ENCODE data around the gene MACC1.
A peak's percentile ranks its signal among the peaks of the same experiment; 100 is the strongest.
"Not testable (repeated sequence)": the region's sequence is repeated elsewhere in the genome, so short reads cannot be mapped to it uniquely, and the experiment has no call there.

MACC1 gene

DNA sequence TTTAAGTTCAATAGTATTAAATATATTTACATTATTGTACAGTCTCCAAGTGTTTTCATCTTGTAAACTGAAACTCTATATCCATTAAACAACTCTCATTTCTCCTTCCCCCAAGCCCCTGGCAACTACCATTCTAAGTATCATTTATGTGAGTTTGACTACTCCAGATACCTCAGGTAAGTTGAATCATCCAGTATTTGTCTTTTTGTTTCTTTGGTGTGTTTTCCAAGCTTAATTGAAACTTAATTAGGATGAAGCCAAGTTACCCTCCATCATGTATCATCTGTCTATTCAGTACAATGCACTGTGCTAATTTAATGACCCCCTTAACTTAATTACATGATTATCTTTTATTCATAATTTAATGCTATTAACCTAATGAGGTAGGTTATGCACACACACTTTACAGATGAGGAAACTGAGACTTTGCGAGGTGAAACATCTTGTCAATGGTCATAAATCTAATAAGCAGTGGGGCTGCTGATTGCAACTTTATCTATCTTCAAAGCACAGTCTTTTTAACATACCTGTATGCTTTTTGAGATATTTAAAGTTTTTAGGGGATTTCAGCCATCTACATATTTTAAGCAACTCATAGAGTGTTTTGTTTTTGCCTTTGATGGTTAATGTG is 663 bp downstream of the MACC1 start:
- Histone ChIP-seq H3K36me3 (ENCODE audit: control insufficient read depth, insufficient read depth, low read length) (no peaks in the 10 kb centered on the region), H3K9ac (ENCODE audit: low read depth, low read length) (no peak overlapping the region), H3K4me1 (ENCODE audit: control insufficient read depth, insufficient read depth, low read length) (peaks cover 19% of the 10 kb centered on the region), H3K27me3 (ENCODE audit: control insufficient read depth, insufficient read depth, low read length) (no peaks in the 10 kb centered on the region), H3K9me3 (ENCODE audit: control insufficient read depth, insufficient read depth, low read length) (no peaks in the 10 kb centered on the region), H3K4me3 (ENCODE audit: low read depth, low read length) (peak overlapping the region; percentile 40)

DNA sequence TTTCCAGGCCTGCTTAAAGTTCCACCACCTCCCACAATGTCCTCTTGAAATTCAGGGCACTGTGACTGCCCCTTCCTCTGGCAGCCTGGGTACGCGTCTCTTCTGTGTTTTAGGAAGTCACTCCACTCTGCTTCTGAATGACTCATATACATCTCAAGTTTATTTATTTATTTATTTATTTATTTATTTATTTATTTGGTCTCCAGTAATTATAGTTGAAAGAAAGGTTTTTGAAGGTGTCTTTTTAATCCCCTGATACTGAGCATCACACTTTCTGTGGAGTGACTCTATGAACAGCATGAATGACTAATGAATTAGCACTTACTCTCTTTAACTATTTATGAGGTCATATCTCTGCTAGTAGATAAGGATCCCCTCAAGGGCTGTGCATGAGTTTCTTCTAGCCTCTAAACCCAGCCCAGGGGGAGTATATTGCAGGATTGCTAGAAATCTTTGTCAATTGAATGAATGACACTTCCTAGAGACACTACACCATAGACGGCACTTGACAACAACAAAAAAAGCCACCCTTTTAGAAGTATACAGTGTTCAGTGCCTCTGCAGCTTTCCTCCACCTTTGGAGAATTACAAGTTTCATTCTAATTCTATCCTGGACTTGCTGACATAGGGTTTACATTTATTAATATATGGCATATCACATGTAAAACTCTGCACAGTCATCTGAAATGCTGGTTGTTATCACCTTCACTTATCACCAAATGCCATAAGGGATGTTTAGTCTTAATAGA is 2.1 kb downstream of the MACC1 start:
- Histone ChIP-seq H3K9me3 (ENCODE audit: control insufficient read depth, insufficient read depth, low read length) (no peaks in the 10 kb centered on the region), H3K9ac (ENCODE audit: low read depth, low read length) (no peak overlapping the region), H3K4me3 (ENCODE audit: low read depth, low read length) (no peak overlapping the region), H3K36me3 (ENCODE audit: control insufficient read depth, insufficient read depth, low read length) (no peaks in the 10 kb centered on the region), H3K27me3 (ENCODE audit: control insufficient read depth, insufficient read depth, low read length) (no peaks in the 10 kb centered on the region), H3K4me1 (ENCODE audit: control insufficient read depth, insufficient read depth, low read length) (peaks cover 14% of the 10 kb centered on the region)

DNA sequence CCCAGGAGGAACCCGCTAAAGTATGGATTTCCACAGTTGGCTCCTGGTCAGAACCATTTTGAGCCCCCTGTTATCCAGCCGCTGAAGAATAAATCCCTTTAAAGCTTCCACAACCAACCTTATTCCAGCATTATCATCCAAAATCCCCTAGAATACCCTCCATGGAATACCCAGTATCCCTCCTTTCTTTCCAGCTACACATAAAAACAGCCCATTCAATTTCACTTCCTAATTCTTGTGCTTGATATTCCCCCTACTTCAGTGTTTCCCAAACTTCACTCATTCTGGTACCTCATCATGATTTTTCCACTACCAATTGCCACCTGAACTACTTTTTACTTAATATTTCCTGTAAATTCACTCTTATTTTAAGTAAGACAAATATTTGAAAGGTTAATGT is 3.1 kb downstream of the MACC1 start:
- Histone ChIP-seq H3K27me3 (ENCODE audit: control insufficient read depth, insufficient read depth, low read length) (no peaks in the 10 kb centered on the region), H3K4me3 (ENCODE audit: low read depth, low read length) (no peak overlapping the region), H3K9me3 (ENCODE audit: control insufficient read depth, insufficient read depth, low read length) (peaks cover 2% of the 10 kb centered on the region), H3K4me1 (ENCODE audit: control insufficient read depth, insufficient read depth, low read length) (peaks cover 7% of the 10 kb centered on the region), H3K9ac (ENCODE audit: low read depth, low read length) (no peak overlapping the region), H3K36me3 (ENCODE audit: control insufficient read depth, insufficient read depth, low read length) (no peaks in the 10 kb centered on the region)

DNA sequence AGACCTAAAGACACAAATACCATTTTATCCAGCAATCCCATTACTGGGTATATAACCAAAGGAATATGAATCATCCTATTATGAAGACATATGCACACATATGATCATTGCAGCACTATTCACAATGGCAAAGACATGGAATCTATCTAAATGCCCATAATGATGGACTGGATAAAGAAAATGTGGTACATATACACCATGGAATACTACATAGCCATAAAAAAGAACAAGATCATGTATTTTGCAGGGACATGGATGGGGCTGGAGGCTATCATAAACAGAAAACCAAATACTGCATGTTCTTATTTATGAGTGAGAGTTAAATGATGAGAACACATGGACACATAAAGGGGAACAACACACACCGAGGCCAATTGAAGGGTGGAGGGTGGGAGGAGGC is 3.8 kb downstream of the MACC1 start:
- Histone ChIP-seq H3K4me3 (ENCODE audit: low read depth, low read length) (no peak overlapping the region), H3K9me3 (ENCODE audit: control insufficient read depth, insufficient read depth, low read length) (peaks cover 10% of the 10 kb centered on the region), H3K4me1 (ENCODE audit: control insufficient read depth, insufficient read depth, low read length) (no peaks in the 10 kb centered on the region), H3K36me3 (ENCODE audit: control insufficient read depth, insufficient read depth, low read length) (no peaks in the 10 kb centered on the region), H3K9ac (ENCODE audit: low read depth, low read length) (no peak overlapping the region), H3K27me3 (ENCODE audit: control insufficient read depth, insufficient read depth, low read length) (no peaks in the 10 kb centered on the region)

DNA sequence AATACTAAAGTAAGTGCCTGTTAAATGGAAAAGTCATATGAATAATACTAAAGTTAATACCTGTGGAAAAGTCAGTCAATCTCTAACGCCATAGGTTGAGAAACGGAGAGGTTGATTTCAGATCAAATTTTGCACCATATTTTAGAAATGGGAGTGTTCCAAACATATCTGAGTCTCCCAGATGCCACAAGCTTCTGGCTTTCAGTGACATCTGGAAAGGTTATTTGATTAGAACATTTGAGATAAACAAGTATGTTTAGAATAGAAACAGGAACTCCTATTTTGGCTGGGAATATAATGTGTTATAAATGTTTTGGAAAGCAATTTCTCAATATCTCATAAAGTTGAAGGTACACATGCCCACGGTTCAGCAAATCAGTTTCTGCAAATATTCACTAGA is 5.8 kb downstream of the MACC1 start:
- Histone ChIP-seq H3K4me1 (ENCODE audit: control insufficient read depth, insufficient read depth, low read length) (no peaks in the 10 kb centered on the region), H3K27me3 (ENCODE audit: control insufficient read depth, insufficient read depth, low read length) (no peaks in the 10 kb centered on the region), H3K4me3 (ENCODE audit: low read depth, low read length) (no peak overlapping the region), H3K36me3 (ENCODE audit: control insufficient read depth, insufficient read depth, low read length) (no peaks in the 10 kb centered on the region), H3K9me3 (ENCODE audit: control insufficient read depth, insufficient read depth, low read length) (peaks cover 10% of the 10 kb centered on the region), H3K9ac (ENCODE audit: low read depth, low read length) (no peak overlapping the region)

DNA sequence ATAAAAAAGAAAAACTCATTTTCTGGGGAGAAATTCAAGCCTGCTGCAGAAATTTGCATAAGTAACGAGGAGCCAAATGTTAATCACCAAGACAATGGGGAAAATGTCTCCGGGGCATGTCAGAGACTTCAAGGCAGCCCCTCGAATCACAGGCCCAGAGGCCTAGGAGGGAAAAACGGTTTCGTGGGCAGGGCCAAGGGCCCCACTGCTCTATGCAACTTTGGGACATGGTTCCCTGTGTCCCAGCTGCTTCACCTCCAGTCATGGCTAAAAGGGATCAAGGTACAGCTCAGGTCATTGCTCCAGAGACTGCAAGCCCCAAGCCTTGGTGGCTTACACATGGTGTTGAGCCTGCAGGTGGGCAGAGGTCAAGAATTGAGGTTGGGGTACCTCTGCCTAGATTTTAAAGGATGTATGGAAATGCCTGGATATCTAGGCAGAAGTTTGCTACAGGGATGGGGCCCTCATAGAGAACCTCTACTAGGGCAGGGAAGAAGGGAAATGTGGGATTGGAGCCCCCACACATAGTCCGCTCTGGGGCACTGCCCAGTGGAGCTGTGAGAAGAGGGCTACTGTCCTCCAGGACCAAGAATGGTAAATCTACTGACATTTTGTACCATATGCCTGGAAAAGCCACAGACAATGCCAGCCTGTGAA is 8.4 kb downstream of the MACC1 start:
- no peaks in the 10 kb centered on the region for H3K27me3 ChIP-seq (ENCODE audit: control insufficient read depth, insufficient read depth, low read length)
- no peaks in the 10 kb centered on the region for H3K36me3 ChIP-seq (ENCODE audit: control insufficient read depth, insufficient read depth, low read length)
- H3K4me3 ChIP-seq (ENCODE audit: low read depth, low read length) = no peak overlapping the region
- H3K9me3 ChIP-seq (ENCODE audit: control insufficient read depth, insufficient read depth, low read length) = peaks cover 10% of the 10 kb centered on the region
- no peak overlapping the region for H3K9ac ChIP-seq (ENCODE audit: low read depth, low read length)
- no peaks in the 10 kb centered on the region for H3K4me1 ChIP-seq (ENCODE audit: control insufficient read depth, insufficient read depth, low read length)

DNA sequence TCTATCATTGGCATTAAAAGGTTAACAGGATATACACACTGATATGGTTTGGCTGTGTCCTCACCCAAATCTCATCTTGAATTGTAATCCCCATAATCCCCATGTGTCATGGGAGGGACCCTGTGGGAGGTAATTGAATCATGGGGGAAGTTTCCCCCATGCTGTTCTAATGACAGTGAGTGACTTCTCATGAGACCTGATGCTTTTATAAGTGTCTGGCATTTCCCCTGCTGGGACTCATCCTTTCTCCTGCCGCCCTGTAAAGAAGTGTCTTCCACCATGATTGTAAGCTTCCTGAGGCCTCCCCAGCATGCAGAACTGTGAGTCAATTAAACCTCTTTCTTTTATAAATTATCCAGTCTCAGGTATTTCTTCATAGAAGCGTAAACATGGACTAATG is 9.4 kb downstream of the MACC1 start:
- not testable (repeated sequence) for H3K27me3 ChIP-seq (ENCODE audit: control insufficient read depth, insufficient read depth, low read length); H3K36me3 ChIP-seq (ENCODE audit: control insufficient read depth, insufficient read depth, low read length); H3K4me1 ChIP-seq (ENCODE audit: control insufficient read depth, insufficient read depth, low read length); H3K9ac ChIP-seq (ENCODE audit: low read depth, low read length); H3K4me3 ChIP-seq (ENCODE audit: low read depth, low read length)
- H3K9me3 ChIP-seq (ENCODE audit: control insufficient read depth, insufficient read depth, low read length) = peaks cover 10% of the 10 kb centered on the region

DNA sequence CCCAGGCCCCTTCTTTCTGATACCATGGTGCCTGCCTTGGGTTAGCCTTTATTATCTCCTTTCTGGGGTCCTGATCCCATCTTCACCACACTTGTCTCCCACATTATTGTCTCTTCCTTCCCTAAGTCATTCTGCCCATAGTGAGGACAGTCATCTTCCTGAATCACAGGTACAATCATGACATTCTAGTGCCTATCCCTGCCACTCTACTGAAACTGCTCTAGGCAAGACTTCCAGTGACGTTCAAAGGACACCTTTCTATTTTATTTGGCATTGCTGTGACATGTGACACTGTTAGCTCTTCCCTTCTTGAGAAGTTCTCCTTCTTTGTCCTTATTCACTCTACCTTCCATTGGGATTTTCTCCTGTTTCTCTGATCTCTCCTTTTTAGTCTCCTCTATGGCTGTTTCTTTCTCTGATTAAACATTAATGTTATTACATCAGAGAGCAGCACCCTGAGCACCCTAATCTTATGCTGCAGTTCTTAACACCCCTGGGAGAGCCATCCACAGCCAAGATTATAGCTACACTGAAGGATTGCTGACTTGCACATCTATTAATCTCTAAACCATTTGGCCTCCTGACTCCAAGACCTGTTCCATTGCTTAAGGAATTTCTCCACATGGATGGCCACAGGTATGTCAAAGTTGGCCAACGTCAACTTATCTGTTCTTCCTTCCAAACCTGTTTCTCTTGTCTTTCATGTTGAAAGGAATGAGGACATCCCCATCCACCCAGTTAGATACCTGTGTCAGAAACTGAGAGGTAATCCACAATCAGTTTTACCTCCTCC is 10.9 kb downstream of the MACC1 start:
- Histone ChIP-seq H3K27me3 (ENCODE audit: control insufficient read depth, insufficient read depth, low read length) (no peaks in the 10 kb centered on the region), H3K4me3 (ENCODE audit: low read depth, low read length) (no peak overlapping the region), H3K4me1 (ENCODE audit: control insufficient read depth, insufficient read depth, low read length) (peaks cover 3% of the 10 kb centered on the region), H3K9me3 (ENCODE audit: control insufficient read depth, insufficient read depth, low read length) (peaks cover 10% of the 10 kb centered on the region), H3K9ac (ENCODE audit: low read depth, low read length) (no peak overlapping the region), H3K36me3 (ENCODE audit: control insufficient read depth, insufficient read depth, low read length) (no peaks in the 10 kb centered on the region)

DNA sequence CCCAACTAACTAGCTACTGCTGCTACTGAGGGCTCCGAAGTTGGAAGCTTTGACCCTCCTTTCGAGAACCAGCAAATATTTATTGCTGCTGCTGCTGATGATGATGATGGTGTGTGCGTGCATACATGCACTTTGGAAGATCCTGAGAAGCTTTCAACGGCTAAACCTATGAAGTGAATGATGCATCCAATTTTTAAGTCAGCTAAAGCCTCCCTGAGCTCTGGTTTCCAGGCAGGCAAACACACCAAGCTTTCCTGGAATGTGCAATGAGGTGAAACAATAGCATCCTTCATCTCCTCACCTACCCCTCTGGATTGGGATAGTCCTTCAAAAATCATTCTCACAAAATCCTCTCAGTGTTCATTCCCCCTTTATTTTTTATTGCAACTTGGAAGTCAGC is 13.9 kb downstream of the MACC1 start:
- H3K4me3 ChIP-seq (ENCODE audit: low read depth, low read length) = no peak overlapping the region
- no peak overlapping the region for H3K9ac ChIP-seq (ENCODE audit: low read depth, low read length)
- peaks cover 6% of the 10 kb centered on the region for H3K4me1 ChIP-seq (ENCODE audit: control insufficient read depth, insufficient read depth, low read length)
- no peaks in the 10 kb centered on the region for H3K27me3 ChIP-seq (ENCODE audit: control insufficient read depth, insufficient read depth, low read length)
- H3K9me3 ChIP-seq (ENCODE audit: control insufficient read depth, insufficient read depth, low read length) = peaks cover under 1% of the 10 kb centered on the region
- no peaks in the 10 kb centered on the region for H3K36me3 ChIP-seq (ENCODE audit: control insufficient read depth, insufficient read depth, low read length)

DNA sequence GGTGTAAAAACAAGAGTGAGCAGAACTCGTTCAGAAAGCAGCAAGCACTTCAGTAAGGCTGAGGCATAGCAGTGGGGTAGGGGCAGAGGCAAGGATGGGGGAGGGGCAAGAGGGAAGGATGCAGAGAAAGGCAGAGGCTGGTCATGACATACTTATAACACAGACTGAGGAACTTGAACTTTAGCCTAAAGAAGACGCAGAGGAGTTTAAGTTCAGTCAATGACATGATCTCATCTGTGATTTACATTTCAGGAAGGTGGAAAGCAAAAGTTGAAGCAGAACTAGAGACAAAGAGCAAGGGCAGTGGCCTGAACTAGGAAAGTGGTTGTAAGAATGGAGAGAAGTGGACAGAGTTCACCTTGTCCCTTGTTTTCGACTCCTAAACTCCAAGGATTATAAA is 15.8 kb downstream of the MACC1 start:
- Histone ChIP-seq H3K4me1 (ENCODE audit: control insufficient read depth, insufficient read depth, low read length) (peaks cover 6% of the 10 kb centered on the region), H3K36me3 (ENCODE audit: control insufficient read depth, insufficient read depth, low read length) (no peaks in the 10 kb centered on the region), H3K27me3 (ENCODE audit: control insufficient read depth, insufficient read depth, low read length) (no peaks in the 10 kb centered on the region), H3K9me3 (ENCODE audit: control insufficient read depth, insufficient read depth, low read length) (no peaks in the 10 kb centered on the region), H3K9ac (ENCODE audit: low read depth, low read length) (no peak overlapping the region), H3K4me3 (ENCODE audit: low read depth, low read length) (no peak overlapping the region)

DNA sequence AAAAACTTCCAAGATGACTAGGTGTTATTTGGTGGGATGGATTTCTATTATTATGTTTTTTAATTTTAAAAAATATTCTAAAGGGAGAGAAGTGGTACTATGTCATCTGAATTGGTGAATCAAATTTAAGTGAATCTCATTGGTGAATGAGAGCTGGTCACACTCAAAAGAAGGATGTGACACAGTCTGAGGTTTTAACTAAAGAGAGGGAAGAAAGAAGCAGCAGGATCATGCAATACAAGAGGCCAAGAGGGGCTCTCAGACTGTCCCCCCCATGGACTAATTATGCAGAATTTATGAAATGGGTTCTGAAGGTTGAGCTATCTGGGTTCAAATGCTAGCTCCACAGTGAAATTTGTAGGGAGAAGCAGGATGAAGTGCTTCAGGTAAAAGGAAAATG is 16.2 kb downstream of the MACC1 start:
- H3K9me3 ChIP-seq (ENCODE audit: control insufficient read depth, insufficient read depth, low read length) = no peaks in the 10 kb centered on the region
- no peak overlapping the region for H3K9ac ChIP-seq (ENCODE audit: low read depth, low read length)
- peaks cover 6% of the 10 kb centered on the region for H3K4me1 ChIP-seq (ENCODE audit: control insufficient read depth, insufficient read depth, low read length)
- no peaks in the 10 kb centered on the region for H3K27me3 ChIP-seq (ENCODE audit: control insufficient read depth, insufficient read depth, low read length)
- H3K36me3 ChIP-seq (ENCODE audit: control insufficient read depth, insufficient read depth, low read length) = no peaks in the 10 kb centered on the region
- no peak overlapping the region for H3K4me3 ChIP-seq (ENCODE audit: low read depth, low read length)
